HCT116 (cell line): Measurements from ENCODE around the gene BCL11B. TPM values are rescaled to one million over a fixed set of nuclear protein-coding genes. Genes with fewer than 3 reads are reported as not detected.

Experiments
- ATAC-seq: fragments of 200-7000 bp; cut with Tn5 transposase; 2 replicates; pipeline ENCODE4 v1.9.1; 2020; ENCODE audit warnings: mild to moderate bottlenecking, moderate library complexity
- BruUV-seq: library from RNA; stranded (reverse); fragments of 400-500 nt; replicated peaks from 2 replicates; lab custom pipeline; 2021; lab: Mats Ljungman, UMichigan
- CTCF ChIA-PET: fragments of 300-600 bp; sonication (Branson Sonifier 250); formaldehyde crosslinking; loops from one replicate; lab custom pipeline; 2021; ENCODE audit warnings: antibody characterized with exemption; lab: Charles Lee
- POLR2A ChIA-PET: fragments of 300-600, 350-600 bp; sonication (Branson Sonifier 250); formaldehyde crosslinking; loops from one replicate; lab custom pipeline; 2021; ENCODE audit warnings: antibody characterized with exemption; lab: Charles Lee
- RAD21 ChIA-PET, 2 experiments: fragments of 300-600 bp; sonication (Branson Sonifier 250); formaldehyde crosslinking; loops; one replicate each; lab custom pipeline; 2023; ENCODE audit warnings: low total read pairs in 2 of 2; ENCODE audit not compliant: uncharacterized antibody in 2 of 2, unreplicated experiment in 2 of 2, low non-redundant PET in 1 of 2; lab: Charles Lee
- DNase-seq: peaks from one replicate; pipeline ENCODE4 v3.0.0-alpha.2; 2010; ENCODE audit warnings: low read depth, low spot score
- H2AFZ ChIP-seq: fragments of 200-600 bp; shearing (Covaris generic), sonication (generic); 2 replicates; pipeline ENCODE4 v1.6.1; 2017; ENCODE audit warnings: low read depth, mixed run types, mixed read lengths, antibody characterized with exemption, low read length; ENCODE audit not compliant: poor library complexity, severe bottlenecking
- H3K27ac ChIP-seq: 2 replicates; pipeline ENCODE4 v1.5.1; 2012; ENCODE audit warnings: low read depth, low read length
- H3K27me3 ChIP-seq: fragments of 200-600 bp; sonication (generic); 2 replicates; pipeline ENCODE4 v1.6.1; 2016; ENCODE audit warnings: mixed run types, low read length, mixed read lengths; ENCODE audit not compliant: insufficient read depth
- H3K36me3 ChIP-seq, 2 experiments: fragments of 200-500 bp in 1 of 2; fragments of 200-600 bp in 1 of 2; sonication (Bioruptor generic) in 1 of 2; sonication (generic) in 1 of 2; 2 replicates each; pipeline versions ENCODE4 v1.5.1 to v1.6.1; 2014 to 2016; ENCODE audit warnings: low read length in 2 of 2, inconsistent platforms in 1 of 2, mixed read lengths in 1 of 2, mixed run types in 1 of 2; ENCODE audit not compliant: insufficient read depth in 2 of 2, control insufficient read depth in 1 of 2
- H3K4me1 ChIP-seq, 2 experiments: fragments of 200-600 bp in 1 of 2; sonication (generic) in 1 of 2; 2 replicates each; pipeline versions ENCODE4 v1.5.1 to v1.6.1; 2012 to 2017; ENCODE audit warnings: low read length in 2 of 2, inconsistent platforms in 1 of 2, mild to moderate bottlenecking in 1 of 2, mixed read lengths in 1 of 2, mixed run types in 1 of 2, moderate library complexity in 1 of 2; ENCODE audit not compliant: insufficient read depth in 2 of 2, control insufficient read depth in 1 of 2
- H3K4me2 ChIP-seq: fragments of 200-600 bp; sonication (generic); 2 replicates; pipeline ENCODE4 v1.6.1; 2017; ENCODE audit warnings: mixed run types, low read length, mixed read lengths
- H3K4me3 ChIP-seq, 2 experiments: fragments of 200-600 bp in 1 of 2; sonication (generic) in 1 of 2; replicated peaks in 1 of 2; 2 replicates each; pipeline ENCODE4 v1.5.1; 2011 to 2016; ENCODE audit warnings: low read length in 2 of 2, control low read depth in 1 of 2, low read depth in 1 of 2, mild to moderate bottlenecking in 1 of 2, mixed read lengths in 1 of 2, mixed run types in 1 of 2
- H3K79me2 ChIP-seq: fragments of 200-600 bp; sonication (generic); 2 replicates; pipeline ENCODE4 v1.6.1; 2017; ENCODE audit warnings: mild to moderate bottlenecking, mixed run types, low read length, moderate library complexity, mixed read lengths; ENCODE audit not compliant: insufficient read depth
- H3K9ac ChIP-seq: fragments of 200-600 bp; sonication (generic); 2 replicates; pipeline ENCODE4 v1.6.1; 2016; ENCODE audit warnings: low read length, mixed read lengths
- H3K9me2 ChIP-seq: fragments of 200-600 bp; sonication (generic), shearing (Covaris generic); 2 replicates; pipeline ENCODE4 v1.6.1; 2017; ENCODE audit warnings: mixed run types, mild to moderate bottlenecking, moderate library complexity; ENCODE audit not compliant: insufficient read depth
- H3K9me3 ChIP-seq, 2 experiments: fragments of 200-500 bp in 1 of 2; fragments of 200-600 bp in 1 of 2; sonication (Bioruptor generic) in 1 of 2; sonication (generic) in 1 of 2; 2 replicates each; pipeline ENCODE4 v1.6.1; 2014 to 2017; ENCODE audit warnings: low read length in 2 of 2, mixed read lengths in 2 of 2, inconsistent platforms in 1 of 2, low read depth in 1 of 2, mild to moderate bottlenecking in 1 of 2, mixed run types in 1 of 2, moderate library complexity in 1 of 2; ENCODE audit not compliant: control insufficient read depth in 1 of 2, insufficient read depth in 1 of 2
- H4K20me1 ChIP-seq: fragments of 200-600 bp; sonication (generic), shearing (Covaris generic); 2 replicates; pipeline ENCODE4 v1.6.1; 2017; ENCODE audit warnings: mixed run types, mild to moderate bottlenecking, moderate library complexity; ENCODE audit not compliant: insufficient read depth
- ATF3 ChIP-seq: IDR thresholded peaks from 2 replicates; pipeline ENCODE4 v1.6.1; 2012
- EGR1 ChIP-seq: IDR thresholded peaks from 2 replicates; pipeline ENCODE4 v1.6.1; 2012; ENCODE audit warnings: low read depth
- POLR2AphosphoS5 ChIP-seq: IDR thresholded peaks from 2 replicates; pipeline ENCODE4 v1.6.1; 2011; ENCODE audit warnings: mild to moderate bottlenecking, low read depth, low read length, moderate library complexity
- REST ChIP-seq: IDR thresholded peaks from 2 replicates; pipeline ENCODE4 v1.6.1; 2012; ENCODE audit warnings: low read depth
- SIN3A ChIP-seq: IDR thresholded peaks from 2 replicates; pipeline ENCODE4 v1.6.1; 2012; ENCODE audit warnings: low read depth
- ZFX ChIP-seq: fragments of 450-650 bp; IDR thresholded peaks from 2 replicates; pipeline ENCODE4 v1.6.1; 2017
- intact Hi-C: fragments of 100-400 bp; cut with micrococcal nuclease; formaldehyde crosslinking; loops from 2 replicates; pipeline ENCODE4 v1.10.0; 2022
- total RNA-seq: library from RNA; stranded (reverse); gene quantifications from one replicate; pipeline ENCODE4 v1.2.1, GENCODE V29; 2021; ENCODE audit not compliant: unreplicated experiment

BCL11B gene
- total RNA-seq, 1 experiment from 2014 or later: 1.1 TPM

GRCh38 chr14:99260116-99260515, 11.9 kb downstream of the BCL11B start:
- no peak for ATAC-seq
- no peaks in the 10 kb centered on the region for H4K20me1 ChIP-seq
- no peak overlapping the region for H3K4me2 ChIP-seq
- H2AFZ ChIP-seq: no peak overlapping the region
- H3K4me3 ChIP-seq: no peak overlapping the region
- H3K36me3 ChIP-seq: no peaks in the 10 kb centered on the region
- H3K79me2 ChIP-seq: no peaks in the 10 kb centered on the region
- H3K4me1 ChIP-seq: no peaks in the 10 kb centered on the region
- no peak for DNase-seq
- POLR2A ChIA-PET: no interaction called here
- TF ChIP-seq ATF3 (no peak), EGR1 (no peak), SIN3A (no peak), POLR2AphosphoS5 (no peak), ZFX (no peak), REST (no peak)
- TF ChIP-seq, all 23 proteins: peak for 0
- intact Hi-C loops: no loop called here
- no peak overlapping the region for H3K9ac ChIP-seq
- H3K27me3 ChIP-seq: no peaks in the 10 kb centered on the region
- no peaks in the 10 kb centered on the region for H3K9me2 ChIP-seq
- H3K27ac ChIP-seq: no peak overlapping the region
- H3K9me3 ChIP-seq: no peaks in the 10 kb centered on the region
- ChIA-PET CTCF (no interaction called here), RAD21 (no interaction called here)
- BruUV-seq: no TSS peak
